ENCODE measurements around the gene PKN1. TPM values are rescaled to one million over a fixed set of nuclear protein-coding genes. Genes with fewer than 3 reads are reported as not detected.

The PKN1 gene
- total and polyA plus RNA-seq, 9 of the 15 experiments (the other 6 are each of a cell fraction or from before 2014, with no cell fraction given) = 0.30 to 228 (median 77.5) TPM

DNA sequence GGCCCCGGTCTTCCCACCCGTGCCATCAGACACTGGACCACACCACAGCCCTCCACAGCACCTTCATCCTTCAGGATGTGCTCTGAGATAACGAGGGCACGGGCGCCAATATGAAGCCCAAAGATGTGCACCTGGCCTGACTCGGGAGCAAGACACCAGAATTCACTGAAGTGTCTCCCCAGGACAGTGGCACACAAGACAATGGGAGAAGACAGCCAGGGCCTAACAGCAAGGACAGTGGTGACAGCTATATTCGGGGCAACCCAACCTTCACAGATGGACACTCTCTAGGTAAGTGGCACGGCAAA, 21.2 kb upstream of the PKN1 start:
- H3K36me3 ChIP-seq (ENCODE audit: control insufficient read depth, insufficient read depth, low read length) = peaks cover 99% of the 10 kb centered on the region
- CTCF ChIA-PET (ENCODE audit: low intra/inter-chr PET ratio) = no interaction called here
- no peak for ATAC-seq
- H3K79me2 ChIP-seq (ENCODE audit: control insufficient read depth, insufficient read depth, low read length) = peaks cover 59% of the 10 kb centered on the region
- no peak for FAIRE-seq
- POLR2A ChIA-PET = interaction anchor here (0.7 to 1.0 kb wide), 2 partner anchors 12 to 56 kb away, joined by 3 read pairs; no protein-coding TSS in a partner anchor
- no TSS peak for BruUV-seq (replicated peaks)
- H2AFZ ChIP-seq (ENCODE audit: low read depth, low read length) = no peak overlapping the region
- H3K4me1 ChIP-seq (replicated peaks in 1 of 2; ENCODE audit: control insufficient read depth in 2 of 2, insufficient read depth in 2 of 2, low read length in 2 of 2) = peaks cover 11 to 58% of the 10 kb centered on the region in 2 experiments
- no peak for DNase-seq (ENCODE audit: extremely low read depth in 1 of 4, low spot score in 3 of 4)
- no peaks in the 10 kb centered on the region for H3K27me3 ChIP-seq (ENCODE audit: control insufficient read depth in 2 of 2, insufficient read depth in 2 of 2, low read length in 2 of 2)
- intact Hi-C loops (cut with micrococcal nuclease) = no loop called here
- peaks cover 16% of the 10 kb centered on the region for H3K9me1 ChIP-seq (ENCODE audit: control insufficient read depth, insufficient read depth, low read length)
- WGBS (ENCODE audit: insufficient coverage, low coverage, missing lambda C conversion rate) = 96% methylated on average over 8 of the region's 8 CpGs
- peaks cover 75% of the 10 kb centered on the region for H4K20me1 ChIP-seq (replicated peaks; ENCODE audit: control insufficient read depth, insufficient read depth, low read length)
- no peaks in the 10 kb centered on the region for H3K9me3 ChIP-seq (replicated peaks; ENCODE audit: control insufficient read depth, insufficient read depth, low read depth, low read length)
- in situ Hi-C loops (cut with MboI) = no loop called here
- no peak overlapping the region for H3K27ac ChIP-seq (ENCODE audit: extremely low read depth, low read depth, low read length)
- no peak overlapping the region for H3K9ac ChIP-seq (ENCODE audit: insufficient read depth in 1 of 2, low read depth in 2 of 2, low read length in 2 of 2)
- H3K4me2 ChIP-seq (ENCODE audit: insufficient read depth, low read length) = no peak overlapping the region
- TF ChIP-seq SUPT5H (IDR thresholded peaks at IDR 0.05) = peak; percentile 17; the same call in 1 of the 2 replicates
- 0 out of 2 replicates have a peak, but pooled peaks have one; percentile 5 for TF ChIP-seq POLR2AphosphoS5 (IDR thresholded peaks at IDR 0.05; ENCODE audit: control insufficient read depth, insufficient read depth, low read depth, low read length)
- TF ChIP-seq ZNF551 (CRISPR knock-in tag; IDR thresholded peaks at IDR 0.05) = no peak
- no peak overlapping the region for H3K4me3 ChIP-seq

GRCh38 chr19:14412324-14412995, 20.6 kb upstream of the PKN1 start:
- peaks cover 99% of the 10 kb centered on the region for H3K36me3 ChIP-seq (ENCODE audit: control insufficient read depth, insufficient read depth, low read length)
- peaks cover 14 to 61% of the 10 kb centered on the region in 2 experiments for H3K4me1 ChIP-seq (replicated peaks in 1 of 2; ENCODE audit: control insufficient read depth in 2 of 2, insufficient read depth in 2 of 2, low read length in 2 of 2)
- DNase-seq (ENCODE audit: extremely low read depth in 1 of 4, low spot score in 3 of 4) (peak in 2 of 4 experiments; percentile 4 to 5), ATAC-seq (no peak), FAIRE-seq (no peak)
- WGBS (ENCODE audit: insufficient coverage, low coverage, missing lambda C conversion rate) = 87% methylated on average over 12 of the region's 25 CpGs
- CTCF ChIA-PET (ENCODE audit: low intra/inter-chr PET ratio) = no interaction called here
- no TSS peak for BruUV-seq (replicated peaks)
- POLR2A ChIA-PET = interaction anchor here (1.6 kb wide), 1 partner anchor 275 kb away, joined by 3 read pairs; no protein-coding TSS in a partner anchor
- H3K27me3 ChIP-seq (ENCODE audit: control insufficient read depth in 2 of 2, insufficient read depth in 2 of 2, low read length in 2 of 2) = no peaks in the 10 kb centered on the region
- H3K79me2 ChIP-seq (ENCODE audit: control insufficient read depth, insufficient read depth, low read length) = peaks cover 65% of the 10 kb centered on the region
- peaks cover 80% of the 10 kb centered on the region for H4K20me1 ChIP-seq (replicated peaks; ENCODE audit: control insufficient read depth, insufficient read depth, low read length)
- no peak overlapping the region for H2AFZ ChIP-seq (ENCODE audit: low read depth, low read length)
- intact Hi-C loops (cut with micrococcal nuclease) = no loop called here
- H3K9ac ChIP-seq (ENCODE audit: insufficient read depth in 1 of 2, low read depth in 2 of 2, low read length in 2 of 2) = peak overlapping the region in 1 of 2 experiments; percentile 65; a peak in 2 of 4 replicates
- H3K4me3 ChIP-seq = no peak overlapping the region
- no peak overlapping the region for H3K4me2 ChIP-seq (ENCODE audit: insufficient read depth, low read length)
- in situ Hi-C loops (cut with MboI) = no loop called here
- H3K27ac ChIP-seq (ENCODE audit: extremely low read depth, low read depth, low read length) = no peak overlapping the region
- H3K9me3 ChIP-seq (replicated peaks; ENCODE audit: control insufficient read depth, insufficient read depth, low read depth, low read length) = no peaks in the 10 kb centered on the region
- peaks cover 19% of the 10 kb centered on the region for H3K9me1 ChIP-seq (ENCODE audit: control insufficient read depth, insufficient read depth, low read length)
- TF ChIP-seq NFYB (IDR thresholded peaks at IDR 0.05; ENCODE audit: extremely low read depth, insufficient read length) = no peak
- TF ChIP-seq POLR2G (IDR thresholded peaks at IDR 0.05; ENCODE audit: low read depth, low read length) = peak; percentile 71; the same call in 1 of the 2 replicates
- TF ChIP-seq ETV6 (IDR thresholded peaks at IDR 0.05; ENCODE audit: borderline replicate concordance in 1 of 2, low read depth in 2 of 2, low read length in 1 of 2) = no peak
- TF ChIP-seq ETV6 (CRISPR knock-in tag; IDR thresholded peaks at IDR 0.05; ENCODE audit: borderline replicate concordance) = 0 out of 2 replicates have a peak, but pooled peaks have one; percentile 24
- no peak for TF ChIP-seq CREB1 (IDR thresholded peaks at IDR 0.05)
- TF ChIP-seq CREB1 (CRISPR knock-in tag; IDR thresholded peaks at IDR 0.05) = 0 out of 2 replicates have a peak, but pooled peaks have one; percentile 19
- 0 out of 2 replicates have a peak, but pooled peaks have one; percentile 69 for TF ChIP-seq MED1 (CRISPR knock-in tag; IDR thresholded peaks at IDR 0.05; ENCODE audit: borderline replicate concordance)
- no peak for TF ChIP-seq ZNF77 (CRISPR knock-in tag; IDR thresholded peaks at IDR 0.05)
- TF ChIP-seq TGIF2 (CRISPR knock-in tag; IDR thresholded peaks at IDR 0.05) = 0 out of 2 replicates have a peak, but pooled peaks have one; percentile 41
- no peak for TF ChIP-seq BMI1 (IDR thresholded peaks at IDR 0.05; ENCODE audit: low read length)
- TF ChIP-seq, protein P1, sequence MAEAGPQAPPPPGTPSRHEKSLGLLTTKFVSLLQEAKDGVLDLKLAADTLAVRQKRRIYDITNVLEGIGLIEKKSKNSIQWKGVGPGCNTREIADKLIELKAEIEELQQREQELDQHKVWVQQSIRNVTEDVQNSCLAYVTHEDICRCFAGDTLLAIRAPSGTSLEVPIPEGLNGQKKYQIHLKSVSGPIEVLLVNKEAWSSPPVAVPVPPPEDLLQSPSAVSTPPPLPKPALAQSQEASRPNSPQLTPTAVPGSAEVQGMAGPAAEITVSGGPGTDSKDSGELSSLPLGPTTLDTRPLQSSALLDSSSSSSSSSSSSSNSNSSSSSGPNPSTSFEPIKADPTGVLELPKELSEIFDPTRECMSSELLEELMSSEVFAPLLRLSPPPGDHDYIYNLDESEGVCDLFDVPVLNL (CRISPR knock-in tag; IDR thresholded peaks at IDR 0.05; ENCODE audit: low read depth) = 0 out of 2 replicates have a peak, but pooled peaks have one; percentile 20
- TF ChIP-seq RBM22 (IDR thresholded peaks at IDR 0.05; ENCODE audit: low read depth, low read length, poor library complexity, severe bottlenecking) = peak; percentile 89
- 0 out of 2 replicates have a peak, but pooled peaks have one; percentile 46 for TF ChIP-seq SRSF1 (IDR thresholded peaks at IDR 0.05; ENCODE audit: low read depth, low read length)
